ENCODE measurements around the gene ROPN1.
"Not testable (repeated sequence)": the region's sequence is repeated elsewhere in the genome, so short reads cannot be mapped to it uniquely, and the experiment has no call there.

Gene ROPN1

GRCh38 chr3:123967260-123967659 is 24.7 kb downstream of the ROPN1 start:
- not testable (repeated sequence) for H3K27me3 ChIP-seq (ENCODE audit: control insufficient read depth in 1 of 2, insufficient read depth in 2 of 2, low read length in 2 of 2); H3K4me3 ChIP-seq (ENCODE audit: low read length in 2 of 2); H3K36me3 ChIP-seq (ENCODE audit: control insufficient read depth in 2 of 2, insufficient read depth in 2 of 2, low read length in 2 of 2); H3K4me1 ChIP-seq (ENCODE audit: control insufficient read depth, insufficient read depth, low read length); H3K27ac ChIP-seq (ENCODE audit: low read length); H3K9ac ChIP-seq (ENCODE audit: low read length in 2 of 2); H3K9me3 ChIP-seq (ENCODE audit: control insufficient read depth in 2 of 2, low read length in 2 of 2)

- not testable (repeated sequence) for H3K27ac ChIP-seq (ENCODE audit: low read length); H3K27me3 ChIP-seq (ENCODE audit: control insufficient read depth in 1 of 2, insufficient read depth in 2 of 2, low read length in 2 of 2); H3K9ac ChIP-seq (ENCODE audit: low read length in 2 of 2); H3K9me3 ChIP-seq (ENCODE audit: control insufficient read depth in 2 of 2, low read length in 2 of 2); H3K4me3 ChIP-seq (ENCODE audit: low read length in 2 of 2); H3K36me3 ChIP-seq (ENCODE audit: control insufficient read depth in 2 of 2, insufficient read depth in 2 of 2, low read length in 2 of 2); H3K4me1 ChIP-seq (ENCODE audit: control insufficient read depth, insufficient read depth, low read length)
Measured at GRCh38 chr3:123966799-123967198, 25.1 kb downstream of the ROPN1 start.

- not testable (repeated sequence) for H3K9ac ChIP-seq (ENCODE audit: low read length in 2 of 2); H3K9me3 ChIP-seq (ENCODE audit: control insufficient read depth in 2 of 2, low read length in 2 of 2); H3K27ac ChIP-seq (ENCODE audit: low read length); H3K4me1 ChIP-seq (ENCODE audit: control insufficient read depth, insufficient read depth, low read length); H3K27me3 ChIP-seq (ENCODE audit: control insufficient read depth in 1 of 2, insufficient read depth in 2 of 2, low read length in 2 of 2); H3K36me3 ChIP-seq (ENCODE audit: control insufficient read depth in 2 of 2, insufficient read depth in 2 of 2, low read length in 2 of 2); H3K4me3 ChIP-seq (ENCODE audit: low read length in 2 of 2)
Measured at GRCh38 chr3:123964793-123965192, 27.1 kb downstream of the ROPN1 start.

- H3K4me3 ChIP-seq (ENCODE audit: low read length in 2 of 2), result peak overlapping the region; percentile 89 to 94
- H3K9ac ChIP-seq (ENCODE audit: low read length in 2 of 2), result peak overlapping the region; percentile 94 to 97
- no peaks in the 10 kb centered on the region for H3K36me3 ChIP-seq (ENCODE audit: control insufficient read depth in 2 of 2, insufficient read depth in 2 of 2, low read length in 2 of 2)
- H3K4me1 ChIP-seq (ENCODE audit: control insufficient read depth, insufficient read depth, low read length), result no peaks in the 10 kb centered on the region
- H3K27me3 ChIP-seq (ENCODE audit: control insufficient read depth in 1 of 2, insufficient read depth in 2 of 2, low read length in 2 of 2), result no peaks in the 10 kb centered on the region
- H3K27ac ChIP-seq (ENCODE audit: low read length), result peak overlapping the region; percentile 76
- no peaks in the 10 kb centered on the region for H3K9me3 ChIP-seq (ENCODE audit: control insufficient read depth in 2 of 2, low read length in 2 of 2)
Measured at GRCh38 chr3:123961508-123961856, 30.4 kb downstream of the ROPN1 start.

GRCh38 chr3:123960781-123961507 is 31.0 kb downstream of the ROPN1 start, which contains the start of gene CCDC14:
Gene CCDC14, minus strand, starts transcription at chr3:123961229. Its CDS starts 56 bp downstream, at chr3:123961173.
- Histone ChIP-seq H3K9ac (ENCODE audit: low read length in 2 of 2) (peak within 1 kb of the TSS; percentile 94 to 97), H3K27me3 (ENCODE audit: control insufficient read depth in 1 of 2, insufficient read depth in 2 of 2, low read length in 2 of 2) (no peaks in the 10 kb centered on the region), H3K27ac (ENCODE audit: low read length) (peak within 1 kb of the TSS; percentile 76), H3K4me1 (ENCODE audit: control insufficient read depth, insufficient read depth, low read length) (no peaks in the 10 kb centered on the region), H3K4me3 (ENCODE audit: low read length in 2 of 2) (peak within 1 kb of the TSS; percentile 89 to 94), H3K9me3 (ENCODE audit: control insufficient read depth in 2 of 2, low read length in 2 of 2) (no peaks in the 10 kb centered on the region), H3K36me3 (ENCODE audit: control insufficient read depth in 2 of 2, insufficient read depth in 2 of 2, low read length in 2 of 2) (no peaks in the 10 kb centered on the region)

- Histone ChIP-seq H3K36me3 (ENCODE audit: control insufficient read depth in 2 of 2, insufficient read depth in 2 of 2, low read length in 2 of 2) (peaks cover 11 to 24% of the 10 kb centered on the region in 2 donors), H3K27me3 (ENCODE audit: control insufficient read depth in 1 of 2, insufficient read depth in 2 of 2, low read length in 2 of 2) (no peaks in the 10 kb centered on the region), H3K9ac (ENCODE audit: low read length in 2 of 2) (no peak overlapping the region), H3K4me1 (ENCODE audit: control insufficient read depth, insufficient read depth, low read length) (no peaks in the 10 kb centered on the region), H3K27ac (ENCODE audit: low read length) (no peak overlapping the region), H3K9me3 (ENCODE audit: control insufficient read depth in 2 of 2, low read length in 2 of 2) (no peaks in the 10 kb centered on the region), H3K4me3 (ENCODE audit: low read length in 2 of 2) (no peak overlapping the region)
Measured at GRCh38 chr3:123953735-123954134, 38.2 kb downstream of the ROPN1 start.

GRCh38 chr3:123952844-123953520 is 38.9 kb downstream of the ROPN1 start:
- Histone ChIP-seq H3K36me3 (ENCODE audit: control insufficient read depth in 2 of 2, insufficient read depth in 2 of 2, low read length in 2 of 2) (peaks cover 13 to 26% of the 10 kb centered on the region in 2 donors), H3K9ac (ENCODE audit: low read length in 2 of 2) (no peak overlapping the region), H3K27me3 (ENCODE audit: control insufficient read depth in 1 of 2, insufficient read depth in 2 of 2, low read length in 2 of 2) (no peaks in the 10 kb centered on the region), H3K4me3 (ENCODE audit: low read length in 2 of 2) (no peak overlapping the region), H3K4me1 (ENCODE audit: control insufficient read depth, insufficient read depth, low read length) (no peaks in the 10 kb centered on the region), H3K27ac (ENCODE audit: low read length) (no peak overlapping the region), H3K9me3 (ENCODE audit: control insufficient read depth in 2 of 2, low read length in 2 of 2) (no peaks in the 10 kb centered on the region)

GRCh38 chr3:123951522-123952447 is 40.1 kb downstream of the ROPN1 start:
- H3K4me3 ChIP-seq (ENCODE audit: low read length in 2 of 2), result no peak overlapping the region
- H3K36me3 ChIP-seq (ENCODE audit: control insufficient read depth in 2 of 2, insufficient read depth in 2 of 2, low read length in 2 of 2), result peaks cover 13 to 29% of the 10 kb centered on the region in 2 donors
- H3K27ac ChIP-seq (ENCODE audit: low read length), result no peak overlapping the region
- no peaks in the 10 kb centered on the region for H3K27me3 ChIP-seq (ENCODE audit: control insufficient read depth in 1 of 2, insufficient read depth in 2 of 2, low read length in 2 of 2)
- no peaks in the 10 kb centered on the region for H3K9me3 ChIP-seq (ENCODE audit: control insufficient read depth in 2 of 2, low read length in 2 of 2)
- H3K9ac ChIP-seq (ENCODE audit: low read length in 2 of 2), result no peak overlapping the region
- no peaks in the 10 kb centered on the region for H3K4me1 ChIP-seq (ENCODE audit: control insufficient read depth, insufficient read depth, low read length)

GRCh38 chr3:123949641-123950040 is 42.3 kb downstream of the ROPN1 start:
- no peak overlapping the region for H3K27ac ChIP-seq (ENCODE audit: low read length)
- H3K4me1 ChIP-seq (ENCODE audit: control insufficient read depth, insufficient read depth, low read length), result no peaks in the 10 kb centered on the region
- H3K4me3 ChIP-seq (ENCODE audit: low read length in 2 of 2), result no peak overlapping the region
- H3K9me3 ChIP-seq (ENCODE audit: control insufficient read depth in 2 of 2, low read length in 2 of 2), result no peaks in the 10 kb centered on the region
- no peak overlapping the region for H3K9ac ChIP-seq (ENCODE audit: low read length in 2 of 2)
- no peaks in the 10 kb centered on the region for H3K27me3 ChIP-seq (ENCODE audit: control insufficient read depth in 1 of 2, insufficient read depth in 2 of 2, low read length in 2 of 2)
- peaks cover 13 to 25% of the 10 kb centered on the region in 2 donors for H3K36me3 ChIP-seq (ENCODE audit: control insufficient read depth in 2 of 2, insufficient read depth in 2 of 2, low read length in 2 of 2)

GRCh38 chr3:123948449-123948848 is 43.5 kb downstream of the ROPN1 start:
- Histone ChIP-seq H3K27me3 (ENCODE audit: control insufficient read depth in 1 of 2, insufficient read depth in 2 of 2, low read length in 2 of 2) (no peaks in the 10 kb centered on the region), H3K4me3 (ENCODE audit: low read length in 2 of 2) (no peak overlapping the region), H3K36me3 (ENCODE audit: control insufficient read depth in 2 of 2, insufficient read depth in 2 of 2, low read length in 2 of 2) (peaks cover 17 to 22% of the 10 kb centered on the region in 2 donors), H3K27ac (ENCODE audit: low read length) (no peak overlapping the region), H3K4me1 (ENCODE audit: control insufficient read depth, insufficient read depth, low read length) (no peaks in the 10 kb centered on the region), H3K9ac (ENCODE audit: low read length in 2 of 2) (no peak overlapping the region), H3K9me3 (ENCODE audit: control insufficient read depth in 2 of 2, low read length in 2 of 2) (no peaks in the 10 kb centered on the region)

All from stomach smooth muscle (tissue), 2 donors.